Mesendoderm (in vitro differentiated cells): ENCODE measurements around the gene TMEM37. TPM values are rescaled to one million over a fixed set of nuclear protein-coding genes. Genes with fewer than 3 reads are reported as not detected.

ENCODE experiments used
- DNase-seq: peaks from one replicate; pipeline ENCODE4 v3.0.0; 2013
- H2AK5ac ChIP-seq: 2 replicates; pipeline ENCODE4 v1.6.1; 2013; ENCODE audit warnings: low read length, inconsistent platforms
- H2BK120ac ChIP-seq: 2 replicates; pipeline ENCODE4 v1.6.1; 2013; ENCODE audit warnings: low read depth, mild to moderate bottlenecking, low read length, moderate library complexity, mixed read lengths
- H2BK15ac ChIP-seq: replicated peaks from 2 replicates; pipeline ENCODE4 v1.6.1; 2013; ENCODE audit warnings: low read depth, mild to moderate bottlenecking, moderate library complexity
- H2BK5ac ChIP-seq: 2 replicates; pipeline ENCODE4 v1.6.1; 2013; ENCODE audit warnings: low read length, inconsistent platforms
- H3K18ac ChIP-seq: 2 replicates; pipeline ENCODE4 v1.6.1; 2013; ENCODE audit warnings: mild to moderate bottlenecking, low read length, mixed read lengths
- H3K23ac ChIP-seq: one replicate; pipeline ENCODE4 v1.6.1; 2013; ENCODE audit warnings: low read length
- H3K27ac ChIP-seq: 2 replicates; pipeline ENCODE4 v1.5.1; 2013; ENCODE audit warnings: low read depth, mild to moderate bottlenecking, inconsistent platforms, low read length, moderate library complexity
- H3K27me3 ChIP-seq: 2 replicates; pipeline ENCODE4 v1.6.1; 2013; ENCODE audit warnings: low read length, control low read depth, mild to moderate bottlenecking, inconsistent platforms; ENCODE audit not compliant: insufficient read depth, poor library complexity
- H3K36me3 ChIP-seq: 2 replicates; pipeline ENCODE4 v1.6.1; 2013; ENCODE audit warnings: low read length, inconsistent platforms; ENCODE audit not compliant: control insufficient read depth, insufficient read depth
- H3K4ac ChIP-seq: one replicate; pipeline ENCODE4 v1.6.1; 2013; ENCODE audit warnings: low read depth, mild to moderate bottlenecking, low read length, moderate library complexity
- H3K4me1 ChIP-seq: 2 replicates; pipeline ENCODE4 v1.6.1; 2013; ENCODE audit warnings: low read depth, low read length, inconsistent platforms; ENCODE audit not compliant: control insufficient read depth
- H3K4me2 ChIP-seq: 2 replicates; pipeline ENCODE4 v1.6.1; 2013; ENCODE audit warnings: low read length
- H3K4me3 ChIP-seq: 2 replicates; pipeline ENCODE4 v1.5.1; 2013; ENCODE audit warnings: mild to moderate bottlenecking, low read length
- H3K56ac ChIP-seq: one replicate; pipeline ENCODE4 v1.6.1; 2013; ENCODE audit warnings: low read length
- H3K79me1 ChIP-seq: 2 replicates; pipeline ENCODE4 v1.6.1; 2013; ENCODE audit warnings: low read length, inconsistent platforms
- H3K79me2 ChIP-seq: 2 replicates; pipeline ENCODE4 v1.6.1; 2013; ENCODE audit warnings: mild to moderate bottlenecking, low read length; ENCODE audit not compliant: control insufficient read depth, insufficient read depth
- H3K9ac ChIP-seq: 2 replicates; pipeline ENCODE4 v1.6.1; 2013; ENCODE audit warnings: low read length, inconsistent platforms
- H4K5ac ChIP-seq: one replicate; pipeline ENCODE4 v1.6.1; 2013; ENCODE audit warnings: low read length
- H4K8ac ChIP-seq: one replicate; pipeline ENCODE4 v1.6.1; 2013; ENCODE audit warnings: low read depth, mild to moderate bottlenecking, control low read depth, low read length, moderate library complexity
- WGBS: extraction: QIAGEN DNeasy Blood & Tissue Kit; methylation state at CpG from one replicate; pipeline ENCODE4 v1.1.7; 2013; ENCODE audit warnings: low lambda C conversion rate, missing lambda C conversion rate; ENCODE audit not compliant: insufficient coverage; ENCODE audit errors: extremely low coverage; 5-methylcytosine and 5-hydroxymethylcytosine counted together
- polyA plus RNA-seq, 2 experiments: library from polyadenylated mRNA; stranded (reverse); fragments of 200-250 nt; gene quantifications; one replicate each; pipeline ENCODE4 v1.2.3, GENCODE V29; 2013

The TMEM37 gene
- polyA plus RNA-seq (2013, experiment 1 of 2) = 7.9 TPM
- polyA plus RNA-seq (2013, experiment 2 of 2) = 7.4 TPM

- WGBS = no CpG with 5 or more reads among the region's 72 CpGs
- Histone ChIP-seq H3K4ac (peak within 1 kb of the TSS; percentile 82), H3K79me1 (peaks cover 9% of the 10 kb centered on the region), H3K27me3 (no peaks in the 10 kb centered on the region), H2BK5ac (peak within 1 kb of the TSS; percentile 85), H3K4me2 (peak within 1 kb of the TSS; percentile 37), H3K9ac (peak within 1 kb of the TSS; percentile 79), H3K79me2 (peaks cover 2% of the 10 kb centered on the region), H2BK15ac (peak within 1 kb of the TSS; percentile 14), H4K8ac (peak within 1 kb of the TSS; percentile 41), H2BK120ac (peak within 1 kb of the TSS; percentile 50), H3K56ac (peak within 1 kb of the TSS; percentile 87), H3K4me1 (peaks cover 19% of the 10 kb centered on the region), H3K18ac (peak within 1 kb of the TSS; percentile 87), H2AK5ac (no peak within 1 kb of the TSS), H4K5ac (no peak within 1 kb of the TSS), H3K36me3 (no peaks in the 10 kb centered on the region), H3K4me3 (peak within 1 kb of the TSS; percentile 42), H3K27ac (peak within 1 kb of the TSS; percentile 66), H3K23ac (peak within 1 kb of the TSS; percentile 3)
- peak; percentile 93 for DNase-seq
These were observed at the start of gene TMEM37 for GRCh38 chr2:119431155-119431975. TMEM37 (plus strand) TSS chr2:119431854; CDS start chr2:119431904, 50 bp downstream.

GRCh38 chr2:119383410-119384140 lies 48.1 kb upstream of the TMEM37 start:
- WGBS = no CpG with 5 or more reads among the region's 6 CpGs

DNA sequence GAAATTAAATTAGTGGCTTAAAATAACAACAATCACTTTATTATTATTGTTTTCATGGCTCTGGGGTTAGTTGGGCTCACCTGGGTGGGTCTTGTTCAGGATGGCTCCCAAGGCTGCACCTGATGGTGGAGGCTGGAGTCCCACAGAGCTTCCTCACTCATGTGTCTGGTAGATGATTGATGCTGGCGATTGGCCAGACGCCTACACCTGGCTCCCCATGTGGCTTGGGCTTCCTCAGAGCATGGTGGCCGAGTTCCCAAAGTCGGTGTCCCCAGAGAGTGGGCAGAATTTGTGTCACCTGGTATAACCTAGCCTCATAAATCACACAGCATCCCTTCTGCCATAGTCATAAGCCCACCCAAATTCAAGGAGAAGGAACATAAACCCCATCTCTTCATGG lies 46.7 kb upstream of the TMEM37 start:
- H3K27me3 ChIP-seq = no peaks in the 10 kb centered on the region
- no peak overlapping the region for H3K27ac ChIP-seq
- no peak for DNase-seq
- no peak overlapping the region for H2BK120ac ChIP-seq
- H3K4me1 ChIP-seq = no peaks in the 10 kb centered on the region
- no peaks in the 10 kb centered on the region for H3K79me1 ChIP-seq
- no peak overlapping the region for H2AK5ac ChIP-seq
- H3K79me2 ChIP-seq = no peaks in the 10 kb centered on the region
- H2BK5ac ChIP-seq = no peak overlapping the region
- H3K9ac ChIP-seq = no peak overlapping the region
- no peak overlapping the region for H3K18ac ChIP-seq
- H3K23ac ChIP-seq = no peak overlapping the region
- H3K4ac ChIP-seq = no peak overlapping the region
- H2BK15ac ChIP-seq = no peak overlapping the region
- no peak overlapping the region for H4K8ac ChIP-seq
- H3K56ac ChIP-seq = no peak overlapping the region
- H3K4me3 ChIP-seq = no peak overlapping the region
- H4K5ac ChIP-seq = no peak overlapping the region
- no CpG with 5 or more reads among the region's 4 CpGs for WGBS
- no peak overlapping the region for H3K4me2 ChIP-seq
- no peaks in the 10 kb centered on the region for H3K36me3 ChIP-seq

More at GRCh38 chr2:119383410-119384140, 48.1 kb upstream of the TMEM37 start:
- Histone ChIP-seq H2BK5ac (no peak overlapping the region), H3K9ac (no peak overlapping the region), H3K18ac (no peak overlapping the region), H3K4me1 (peaks cover 3% of the 10 kb centered on the region), H3K36me3 (no peaks in the 10 kb centered on the region), H2BK120ac (no peak overlapping the region), H3K79me2 (no peaks in the 10 kb centered on the region), H2AK5ac (no peak overlapping the region), H3K23ac (no peak overlapping the region), H3K4ac (no peak overlapping the region), H3K56ac (no peak overlapping the region), H2BK15ac (no peak overlapping the region), H4K5ac (no peak overlapping the region), H3K79me1 (no peaks in the 10 kb centered on the region), H3K27me3 (no peaks in the 10 kb centered on the region), H3K27ac (no peak overlapping the region), H3K4me2 (no peak overlapping the region), H3K4me3 (no peak overlapping the region), H4K8ac (no peak overlapping the region)
- DNase-seq = no peak

- Histone ChIP-seq H3K79me1 (no peaks in the 10 kb centered on the region), H3K56ac (no peak overlapping the region), H3K27me3 (no peaks in the 10 kb centered on the region), H3K4ac (no peak overlapping the region), H3K9ac (no peak overlapping the region), H3K4me2 (no peak overlapping the region), H3K23ac (no peak overlapping the region), H2BK15ac (no peak overlapping the region), H3K79me2 (no peaks in the 10 kb centered on the region), H2BK120ac (no peak overlapping the region), H4K5ac (no peak overlapping the region), H3K4me3 (no peak overlapping the region), H3K27ac (no peak overlapping the region), H3K4me1 (no peaks in the 10 kb centered on the region), H2AK5ac (no peak overlapping the region), H3K36me3 (no peaks in the 10 kb centered on the region), H4K8ac (no peak overlapping the region), H2BK5ac (no peak overlapping the region), H3K18ac (no peak overlapping the region)
- WGBS = no CpG with 5 or more reads among the region's 3 CpGs
- no peak for DNase-seq
These were observed 46.2 kb upstream of the TMEM37 start for GRCh38 chr2:119385466-119385865.

- peak; percentile 39 for DNase-seq
These were observed 44.1 kb upstream of the TMEM37 start for GRCh38 chr2:119387381-119388129.

More at GRCh38 chr2:119387381-119388129, 44.1 kb upstream of the TMEM37 start:
- Histone ChIP-seq H2BK5ac (no peak overlapping the region), H3K79me2 (no peaks in the 10 kb centered on the region), H3K4ac (no peak overlapping the region), H3K27ac (no peak overlapping the region), H3K56ac (no peak overlapping the region), H3K27me3 (no peaks in the 10 kb centered on the region), H3K4me2 (no peak overlapping the region), H4K8ac (no peak overlapping the region), H4K5ac (peak overlapping the region; percentile 12), H3K4me3 (no peak overlapping the region), H3K36me3 (no peaks in the 10 kb centered on the region), H3K9ac (no peak overlapping the region), H3K23ac (no peak overlapping the region), H2AK5ac (no peak overlapping the region), H3K4me1 (no peaks in the 10 kb centered on the region), H2BK15ac (no peak overlapping the region), H2BK120ac (no peak overlapping the region), H3K79me1 (no peaks in the 10 kb centered on the region), H3K18ac (no peak overlapping the region)
- no CpG with 5 or more reads among the region's 9 CpGs for WGBS
